Tibial artery (tissue), 4 donors: Measurements from ENCODE around the gene INTS1.
A peak's percentile ranks its signal among the peaks of the same experiment; 100 is the strongest.

Source experiments
- DNase-seq, 2 donors: peaks; one replicate each; pipeline ENCODE4 v3.0.0-alpha.2; 2019
- H3K27ac ChIP-seq, 2 donors: fragments of 200-600 bp; sonication (generic) in 1 of 2; 1 replicate in 1 of 2; 2 replicates in 1 of 2; pipeline ENCODE4 v1.5.1; 2018 to 2019; ENCODE audit warnings: mild to moderate bottlenecking in 1 of 2
- H3K27me3 ChIP-seq, 2 donors: fragments of 200-600 bp; sonication (generic) in 1 of 2; one replicate each; pipeline versions ENCODE4 v1.5.1 to v1.6.0; 2016 to 2019
- H3K36me3 ChIP-seq, 3 donors: fragments of 200-600 bp; sonication (generic) in 2 of 3; one replicate each; pipeline ENCODE4 v1.5.1; 2016 to 2019; ENCODE audit warnings: mild to moderate bottlenecking in 2 of 3
- H3K4me1 ChIP-seq, 4 donors: fragments of 200-600 bp; sonication (generic) in 2 of 4; 1 replicate in 3 of 4; 2 replicates in 1 of 4; pipeline ENCODE4 v1.5.1; 2016 to 2019
- H3K4me3 ChIP-seq, 2 donors: fragments of 200-600 bp; sonication (generic) in 1 of 2; 1 replicate in 1 of 2; 2 replicates in 1 of 2; pipeline ENCODE4 v1.5.1; 2018 to 2019; ENCODE audit warnings: mild to moderate bottlenecking in 2 of 2
- H3K9me3 ChIP-seq, 3 donors: fragments of 200-600 bp; sonication (generic) in 1 of 3; one replicate each; pipeline ENCODE4 v1.5.1; 2016 to 2019
- intact Hi-C: fragments of 100-400 bp; cut with DNase I; formaldehyde crosslinking; loops from one replicate; pipeline ENCODE4 v1.15.0; 2023; ENCODE audit warnings: low total_unique reads
- TF ChIP-seq, protein P1 (sequence below), 2 experiments: fragments of 200-600 bp in 1 of 2; fragments of 450-650 bp in 1 of 2; IDR thresholded peaks; one replicate each; pipeline ENCODE4 v1.5.1; 2017 to 2019; ENCODE audit warnings: antibody characterized with exemption in 2 of 2, mild to moderate bottlenecking in 1 of 2, moderate library complexity in 1 of 2

INTS1 gene

DNA sequence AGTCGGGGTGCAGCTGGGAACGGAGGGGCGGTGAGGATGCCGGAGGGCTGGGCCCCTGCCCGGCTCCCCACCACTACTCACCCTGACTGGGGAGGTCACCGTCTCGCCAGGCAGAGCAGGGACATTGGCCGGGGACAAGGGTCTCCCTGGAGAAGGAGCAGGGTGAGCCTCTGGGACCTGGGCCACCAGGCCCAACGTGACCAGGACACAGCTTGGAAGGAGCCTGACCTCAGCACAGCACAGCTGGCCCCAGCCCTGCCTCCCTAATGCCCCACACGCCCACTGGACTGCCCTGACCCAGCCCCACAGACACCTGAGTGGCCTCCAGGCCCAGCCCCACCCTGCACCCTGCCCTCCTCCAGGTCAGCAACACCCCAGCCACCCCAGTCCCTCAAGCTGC lies 66.0 kb downstream of the INTS1 start:
- Histone ChIP-seq H3K36me3 (peaks cover 7 to 74% (median 22%) of the 10 kb centered on the region in 3 donors), H3K4me3 (no peak overlapping the region), H3K27ac (no peak overlapping the region), H3K27me3 (no peaks in the 10 kb centered on the region), H3K9me3 (no peaks in the 10 kb centered on the region), H3K4me1 (no peaks in the 10 kb centered on the region)
- no peak for DNase-seq
- TF ChIP-seq, protein P1, sequence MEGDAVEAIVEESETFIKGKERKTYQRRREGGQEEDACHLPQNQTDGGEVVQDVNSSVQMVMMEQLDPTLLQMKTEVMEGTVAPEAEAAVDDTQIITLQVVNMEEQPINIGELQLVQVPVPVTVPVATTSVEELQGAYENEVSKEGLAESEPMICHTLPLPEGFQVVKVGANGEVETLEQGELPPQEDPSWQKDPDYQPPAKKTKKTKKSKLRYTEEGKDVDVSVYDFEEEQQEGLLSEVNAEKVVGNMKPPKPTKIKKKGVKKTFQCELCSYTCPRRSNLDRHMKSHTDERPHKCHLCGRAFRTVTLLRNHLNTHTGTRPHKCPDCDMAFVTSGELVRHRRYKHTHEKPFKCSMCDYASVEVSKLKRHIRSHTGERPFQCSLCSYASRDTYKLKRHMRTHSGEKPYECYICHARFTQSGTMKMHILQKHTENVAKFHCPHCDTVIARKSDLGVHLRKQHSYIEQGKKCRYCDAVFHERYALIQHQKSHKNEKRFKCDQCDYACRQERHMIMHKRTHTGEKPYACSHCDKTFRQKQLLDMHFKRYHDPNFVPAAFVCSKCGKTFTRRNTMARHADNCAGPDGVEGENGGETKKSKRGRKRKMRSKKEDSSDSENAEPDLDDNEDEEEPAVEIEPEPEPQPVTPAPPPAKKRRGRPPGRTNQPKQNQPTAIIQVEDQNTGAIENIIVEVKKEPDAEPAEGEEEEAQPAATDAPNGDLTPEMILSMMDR (IDR thresholded peaks at IDR 0.05): no peak
- intact Hi-C loops: loop anchor here (10.0 kb wide), 2 partner anchors 213 to 243 kb away; no protein-coding TSS in a partner anchor

DNA sequence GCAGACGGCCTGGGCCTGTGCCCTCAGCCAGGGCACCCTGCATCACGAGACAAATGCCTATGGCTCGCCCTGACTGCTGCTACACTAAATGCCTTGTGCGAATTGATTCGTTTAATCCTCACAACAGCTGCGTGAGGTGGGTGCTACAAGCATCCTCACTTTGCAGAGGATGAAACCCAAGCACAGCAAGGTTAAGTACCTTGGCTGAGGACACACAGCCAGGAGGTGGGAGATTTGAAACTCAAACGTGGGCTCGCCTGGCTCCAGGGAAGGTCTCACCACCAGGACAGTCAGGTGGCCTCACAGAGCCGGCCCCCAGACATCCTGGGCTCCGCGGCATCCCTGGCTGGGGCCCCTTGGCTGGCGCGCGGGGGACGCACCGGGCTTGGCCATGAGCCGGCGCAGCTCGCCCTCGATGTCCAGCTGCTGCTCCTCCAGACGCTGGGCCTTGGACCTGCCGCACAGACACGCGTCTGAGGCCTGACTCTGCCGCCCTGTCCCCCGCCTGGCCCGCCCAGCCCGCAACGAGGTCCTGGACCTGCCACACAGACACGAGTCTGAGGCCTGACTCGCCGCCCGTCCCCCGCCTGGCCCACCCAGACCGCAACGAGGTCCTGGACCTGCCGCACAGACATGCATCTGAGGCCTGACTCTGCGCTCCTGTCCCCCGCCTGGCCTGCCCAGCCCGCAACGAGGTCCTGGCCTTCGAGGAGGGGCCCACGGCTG lies 66.9 kb downstream of the INTS1 start:
- TF ChIP-seq, protein P1 (IDR thresholded peaks at IDR 0.05): no peak
- intact Hi-C loops: loop anchor here (10.0 kb wide), 2 partner anchors 213 to 243 kb away; no protein-coding TSS in a partner anchor
- peaks cover 7 to 72% (median 22%) of the 10 kb centered on the region in 3 donors for H3K36me3 ChIP-seq

DNA sequence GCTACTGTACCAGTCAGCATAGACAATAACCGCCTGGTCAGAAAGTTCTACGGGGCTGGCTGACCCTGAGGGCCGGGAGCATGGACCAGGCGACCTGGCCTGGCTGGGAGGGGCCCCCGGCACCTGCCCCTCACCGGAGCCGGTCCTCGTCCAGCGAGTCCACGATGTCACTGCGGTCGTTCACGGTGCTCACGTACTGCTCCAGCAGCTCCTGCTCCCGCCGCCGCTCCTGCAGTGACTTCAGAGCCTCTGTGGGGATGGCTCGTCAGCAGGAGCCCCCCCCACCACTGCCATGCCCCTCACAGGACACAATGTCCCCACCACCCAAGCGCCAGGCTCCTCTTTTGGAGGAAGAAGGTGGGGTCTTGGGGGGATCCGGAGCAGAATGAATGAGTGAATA lies 67.6 kb downstream of the INTS1 start:
- Histone ChIP-seq H3K4me1 (peaks cover 0 to 10% (median 4%) of the 10 kb centered on the region in 4 donors), H3K36me3 (peaks cover 7 to 65% (median 17%) of the 10 kb centered on the region in 3 donors), H3K27me3 (peaks cover 0 to 11% of the 10 kb centered on the region in 2 donors), H3K4me3 (no peak overlapping the region), H3K9me3 (no peaks in the 10 kb centered on the region), H3K27ac (no peak overlapping the region)
- intact Hi-C loops: loop anchor here (10.0 kb wide), 2 partner anchors 212 to 242 kb away; no protein-coding TSS in a partner anchor
- TF ChIP-seq, protein P1 (IDR thresholded peaks at IDR 0.05): no peak
- DNase-seq: peak in 1 of 2 donors; percentile 62

More for the DNA sequence above, 66.9 kb downstream of the INTS1 start:
- H3K4me3 ChIP-seq: no peak overlapping the region
- H3K27ac ChIP-seq: no peak overlapping the region
- DNase-seq: no peak
- H3K9me3 ChIP-seq: no peaks in the 10 kb centered on the region
- H3K27me3 ChIP-seq: peaks cover 0 to 4% of the 10 kb centered on the region in 2 donors
- H3K4me1 ChIP-seq: peaks cover 0 to 7% (median 2%) of the 10 kb centered on the region in 4 donors

DNA sequence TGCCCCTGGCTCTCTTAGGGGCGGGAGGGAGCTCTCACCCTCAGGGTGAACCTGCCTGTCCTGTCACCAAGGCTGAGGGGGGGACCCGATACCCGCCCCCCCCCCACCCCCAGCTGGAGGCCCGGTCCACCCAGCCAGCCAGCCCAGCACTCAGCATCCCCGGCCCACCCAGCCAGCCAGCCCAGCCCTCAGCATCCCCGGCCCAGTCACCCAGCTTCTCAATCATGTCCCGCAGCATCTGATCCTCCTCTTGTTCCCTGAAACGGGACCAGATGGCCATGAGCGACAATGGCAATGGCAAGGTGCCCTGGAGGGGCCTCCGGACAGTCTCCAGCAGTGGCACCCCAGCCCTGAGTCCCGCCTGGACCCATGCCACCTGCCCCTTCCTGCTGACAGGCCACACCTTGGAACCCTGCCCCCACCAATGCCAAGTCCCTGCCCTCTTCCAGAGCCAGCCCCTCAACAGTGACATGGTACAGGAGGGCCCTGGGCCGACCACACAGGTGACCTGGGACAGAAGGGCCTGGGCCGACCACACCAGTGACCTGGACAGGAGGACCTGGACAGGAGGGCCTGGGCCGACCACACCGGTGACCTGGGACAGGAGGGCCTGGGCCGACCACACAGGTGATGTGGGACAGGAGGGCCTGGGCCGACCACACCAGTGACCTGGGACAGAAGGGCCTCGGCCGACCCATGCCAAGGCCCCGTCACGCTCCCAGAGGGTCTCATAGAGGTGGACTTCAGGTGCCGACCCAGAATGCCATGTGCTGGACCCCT lies 69.1 kb downstream of the INTS1 start:
- Histone ChIP-seq H3K9me3 (no peaks in the 10 kb centered on the region), H3K27ac (no peak overlapping the region), H3K36me3 (peaks cover 7 to 50% (median 16%) of the 10 kb centered on the region in 3 donors), H3K27me3 (peaks cover 0 to 25% of the 10 kb centered on the region in 2 donors), H3K4me3 (no peak overlapping the region), H3K4me1 (peaks cover 0 to 10% (median 4%) of the 10 kb centered on the region in 4 donors)
- no peak for DNase-seq
- TF ChIP-seq, protein P1 (IDR thresholded peaks at IDR 0.05): no peak
- intact Hi-C loops: loop anchor here (10.0 kb wide), 2 partner anchors 210 to 240 kb away; no protein-coding TSS in a partner anchor

DNA sequence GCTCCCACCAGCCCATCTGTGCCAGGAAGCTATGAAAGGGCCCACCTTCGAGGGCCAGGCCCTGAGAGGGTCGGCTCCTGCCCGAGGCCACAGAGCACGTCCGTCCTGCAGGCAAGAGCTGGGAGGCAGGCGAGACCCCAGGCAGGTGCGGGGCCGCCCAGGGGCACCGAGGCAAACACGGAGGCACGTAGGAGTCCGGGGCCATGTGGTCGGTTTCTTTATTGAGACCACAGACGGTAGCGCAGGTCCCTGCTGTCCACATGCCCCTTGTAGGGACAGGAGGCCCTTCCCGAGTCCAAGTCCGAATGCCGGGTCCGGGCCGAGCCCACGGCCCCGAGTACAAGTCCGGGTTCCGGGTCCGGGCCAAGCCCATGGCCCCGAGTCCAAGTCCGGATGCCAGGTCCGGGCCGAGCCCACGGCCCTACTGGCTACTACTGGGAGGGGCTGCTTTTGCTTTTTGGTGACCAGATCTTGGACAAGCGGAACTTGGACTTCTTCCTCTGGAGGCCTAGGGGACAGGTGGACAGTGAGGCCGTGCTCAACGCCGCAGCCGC lies 69.9 kb downstream of the INTS1 start:
- intact Hi-C loops: loop anchor here (10.0 kb wide), 2 partner anchors 209 to 239 kb away; no protein-coding TSS in a partner anchor
- TF ChIP-seq, protein P1 (IDR thresholded peaks at IDR 0.05): no peak
- Histone ChIP-seq H3K9me3 (no peaks in the 10 kb centered on the region), H3K27me3 (peaks cover 0 to 34% of the 10 kb centered on the region in 2 donors), H3K36me3 (peaks cover 7 to 44% (median 16%) of the 10 kb centered on the region in 3 donors), H3K27ac (no peak overlapping the region), H3K4me1 (peaks cover 0 to 10% (median 4%) of the 10 kb centered on the region in 4 donors), H3K4me3 (no peak overlapping the region)
- no peak for DNase-seq
